GM19463 (cell line): ENCODE data around the gene LTB.
A peak's percentile ranks its signal among the peaks of the same experiment; 100 is the strongest.

Experiments
- ATAC-seq: cut with Tn5 transposase; IDR thresholded peaks from one replicate; pipeline ENCODE4 v1.9.1; 2021; ENCODE audit warnings: mild to moderate bottlenecking, moderate library complexity; ENCODE audit not compliant: unreplicated experiment

Gene LTB

GRCh38 chr6:31576897-31577578 is 5.2 kb downstream of the LTB start:
- no peak for ATAC-seq

- ATAC-seq, result no peak
These were observed 6.1 kb downstream of the LTB start for GRCh38 chr6:31575952-31576685.

GRCh38 chr6:31575335-31575901 is 6.8 kb downstream of the LTB start, which contains the start of gene TNF:
Gene TNF, plus strand, starts transcription at chr6:31575565. Its CDS starts 177 bp downstream, at chr6:31575742.
- ATAC-seq, result no peak

GRCh38 chr6:31574106-31575061 is 7.8 kb downstream of the LTB start:
- ATAC-seq, result no peak

GRCh38 chr6:31573239-31574105 is 8.8 kb downstream of the LTB start:
- no peak for ATAC-seq

GRCh38 chr6:31572041-31572911 is 9.9 kb downstream of the LTB start, which contains the start of gene LTA:
Gene LTA, plus strand, starts transcription at chr6:31572289. Its CDS starts 454 bp downstream, at chr6:31572743.
- peak; percentile 41 for ATAC-seq

GRCh38 chr6:31569861-31570536 is 12.2 kb downstream of the LTB start:
- ATAC-seq, result no peak

GRCh38 chr6:31568537-31568961 is 13.7 kb downstream of the LTB start:
- ATAC-seq, result peak; percentile 54

- ATAC-seq, result no peak
These were observed 14.5 kb downstream of the LTB start for GRCh38 chr6:31567531-31568370.

- no peak for ATAC-seq
These were observed 21.5 kb downstream of the LTB start for GRCh38 chr6:31560697-31561058.

- ATAC-seq, result peak; percentile 66
These were observed 22.1 kb downstream of the LTB start for GRCh38 chr6:31559958-31560696.

GRCh38 chr6:31559606-31559957 is 22.6 kb downstream of the LTB start:
- no peak for ATAC-seq

- ATAC-seq, result no peak
These were observed 23.4 kb downstream of the LTB start for GRCh38 chr6:31558631-31559500.

- no peak for ATAC-seq
These were observed 24.0 kb downstream of the LTB start for GRCh38 chr6:31558318-31558625.

- no peak for ATAC-seq
These were observed 24.5 kb downstream of the LTB start for GRCh38 chr6:31557443-31558317.
